ENCODE measurements around the gene COPS8. TPM values are rescaled to one million over a fixed set of nuclear protein-coding genes. Genes with fewer than 3 reads are reported as not detected.

The COPS8 gene
- total and polyA plus RNA-seq, 2 experiments from 2014 or later: 120 to 130 TPM

DNA sequence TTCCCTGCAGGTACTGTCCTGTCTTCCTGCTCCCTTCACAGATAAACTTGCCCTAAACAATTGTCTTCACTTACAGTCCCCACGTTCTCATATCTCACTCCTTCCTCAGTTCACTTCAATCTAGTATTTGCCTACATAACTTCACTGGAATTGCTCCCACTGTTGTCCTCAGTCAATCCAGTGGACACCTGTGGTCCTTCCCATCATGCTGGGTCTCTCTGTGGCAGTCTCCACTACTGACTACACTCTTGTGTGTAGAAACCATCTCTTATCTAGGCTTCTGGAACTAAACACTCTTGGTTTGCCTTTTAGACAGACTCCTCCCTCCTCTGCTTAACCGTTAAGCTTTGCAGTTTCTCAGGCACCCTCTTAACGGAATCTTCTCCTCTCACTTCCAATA is 58.8 kb downstream of the COPS8 start (continued):
- TF ChIP-seq, protein P1, sequence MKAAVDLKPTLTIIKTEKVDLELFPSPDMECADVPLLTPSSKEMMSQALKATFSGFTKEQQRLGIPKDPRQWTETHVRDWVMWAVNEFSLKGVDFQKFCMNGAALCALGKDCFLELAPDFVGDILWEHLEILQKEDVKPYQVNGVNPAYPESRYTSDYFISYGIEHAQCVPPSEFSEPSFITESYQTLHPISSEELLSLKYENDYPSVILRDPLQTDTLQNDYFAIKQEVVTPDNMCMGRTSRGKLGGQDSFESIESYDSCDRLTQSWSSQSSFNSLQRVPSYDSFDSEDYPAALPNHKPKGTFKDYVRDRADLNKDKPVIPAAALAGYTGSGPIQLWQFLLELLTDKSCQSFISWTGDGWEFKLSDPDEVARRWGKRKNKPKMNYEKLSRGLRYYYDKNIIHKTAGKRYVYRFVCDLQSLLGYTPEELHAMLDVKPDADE (IDR thresholded peaks at IDR 0.05): no peak
- no peak for TF ChIP-seq JUNB (IDR thresholded peaks at IDR 0.05; ENCODE audit: unreplicated experiment)
- TF ChIP-seq, protein P2, sequence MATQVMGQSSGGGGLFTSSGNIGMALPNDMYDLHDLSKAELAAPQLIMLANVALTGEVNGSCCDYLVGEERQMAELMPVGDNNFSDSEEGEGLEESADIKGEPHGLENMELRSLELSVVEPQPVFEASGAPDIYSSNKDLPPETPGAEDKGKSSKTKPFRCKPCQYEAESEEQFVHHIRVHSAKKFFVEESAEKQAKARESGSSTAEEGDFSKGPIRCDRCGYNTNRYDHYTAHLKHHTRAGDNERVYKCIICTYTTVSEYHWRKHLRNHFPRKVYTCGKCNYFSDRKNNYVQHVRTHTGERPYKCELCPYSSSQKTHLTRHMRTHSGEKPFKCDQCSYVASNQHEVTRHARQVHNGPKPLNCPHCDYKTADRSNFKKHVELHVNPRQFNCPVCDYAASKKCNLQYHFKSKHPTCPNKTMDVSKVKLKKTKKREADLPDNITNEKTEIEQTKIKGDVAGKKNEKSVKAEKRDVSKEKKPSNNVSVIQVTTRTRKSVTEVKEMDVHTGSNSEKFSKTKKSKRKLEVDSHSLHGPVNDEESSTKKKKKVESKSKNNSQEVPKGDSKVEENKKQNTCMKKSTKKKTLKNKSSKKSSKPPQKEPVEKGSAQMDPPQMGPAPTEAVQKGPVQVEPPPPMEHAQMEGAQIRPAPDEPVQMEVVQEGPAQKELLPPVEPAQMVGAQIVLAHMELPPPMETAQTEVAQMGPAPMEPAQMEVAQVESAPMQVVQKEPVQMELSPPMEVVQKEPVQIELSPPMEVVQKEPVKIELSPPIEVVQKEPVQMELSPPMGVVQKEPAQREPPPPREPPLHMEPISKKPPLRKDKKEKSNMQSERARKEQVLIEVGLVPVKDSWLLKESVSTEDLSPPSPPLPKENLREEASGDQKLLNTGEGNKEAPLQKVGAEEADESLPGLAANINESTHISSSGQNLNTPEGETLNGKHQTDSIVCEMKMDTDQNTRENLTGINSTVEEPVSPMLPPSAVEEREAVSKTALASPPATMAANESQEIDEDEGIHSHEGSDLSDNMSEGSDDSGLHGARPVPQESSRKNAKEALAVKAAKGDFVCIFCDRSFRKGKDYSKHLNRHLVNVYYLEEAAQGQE (IDR thresholded peaks at IDR 0.05; ENCODE audit: unreplicated experiment): no peak
- TF ChIP-seq, protein P3, sequence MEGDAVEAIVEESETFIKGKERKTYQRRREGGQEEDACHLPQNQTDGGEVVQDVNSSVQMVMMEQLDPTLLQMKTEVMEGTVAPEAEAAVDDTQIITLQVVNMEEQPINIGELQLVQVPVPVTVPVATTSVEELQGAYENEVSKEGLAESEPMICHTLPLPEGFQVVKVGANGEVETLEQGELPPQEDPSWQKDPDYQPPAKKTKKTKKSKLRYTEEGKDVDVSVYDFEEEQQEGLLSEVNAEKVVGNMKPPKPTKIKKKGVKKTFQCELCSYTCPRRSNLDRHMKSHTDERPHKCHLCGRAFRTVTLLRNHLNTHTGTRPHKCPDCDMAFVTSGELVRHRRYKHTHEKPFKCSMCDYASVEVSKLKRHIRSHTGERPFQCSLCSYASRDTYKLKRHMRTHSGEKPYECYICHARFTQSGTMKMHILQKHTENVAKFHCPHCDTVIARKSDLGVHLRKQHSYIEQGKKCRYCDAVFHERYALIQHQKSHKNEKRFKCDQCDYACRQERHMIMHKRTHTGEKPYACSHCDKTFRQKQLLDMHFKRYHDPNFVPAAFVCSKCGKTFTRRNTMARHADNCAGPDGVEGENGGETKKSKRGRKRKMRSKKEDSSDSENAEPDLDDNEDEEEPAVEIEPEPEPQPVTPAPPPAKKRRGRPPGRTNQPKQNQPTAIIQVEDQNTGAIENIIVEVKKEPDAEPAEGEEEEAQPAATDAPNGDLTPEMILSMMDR (conservative IDR thresholded peaks at IDR 0.05; ENCODE audit: low read depth in 2 of 2): no peak

DNA sequence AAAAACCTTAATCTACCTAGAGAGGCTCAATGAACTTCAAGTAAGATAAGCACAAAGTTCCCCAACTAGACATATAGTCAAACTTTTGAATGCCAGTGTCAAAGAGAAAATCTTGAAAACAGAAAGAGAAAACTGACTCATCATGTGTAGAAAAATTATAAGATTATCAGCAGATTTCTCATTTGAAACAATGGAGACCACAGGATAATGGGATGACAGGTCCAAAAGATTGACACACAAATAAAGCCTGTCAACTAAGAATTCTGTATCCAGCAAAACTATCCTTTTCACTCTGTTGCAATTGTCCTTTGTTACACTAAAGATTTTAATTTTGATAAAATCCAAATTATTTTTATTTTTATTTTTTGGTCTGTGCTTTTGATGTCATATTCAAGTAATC is 61.6 kb downstream of the COPS8 start:
- H3K4me2 ChIP-seq: no peak overlapping the region
- H3K27ac ChIP-seq (ENCODE audit: low read depth): no peak overlapping the region
- no peak overlapping the region for H3K4me3 ChIP-seq
- H2AFZ ChIP-seq: no peak overlapping the region
- no peaks in the 10 kb centered on the region for H3K79me2 ChIP-seq (replicated peaks; ENCODE audit: insufficient read depth)
- no peaks in the 10 kb centered on the region; the same call in 2 of the 3 replicates for H3K4me1 Mint-ChIP-seq
- H3K36me3 ChIP-seq (ENCODE audit: insufficient read depth): 0 out of 2 replicates have a peak, but pooled peaks cover 3% of the 10 kb centered on the region
- no peaks in the 10 kb centered on the region; the same call in 1 of the 2 replicates for H3K9me2 ChIP-seq (ENCODE audit: insufficient read depth)
- H3K4me1 ChIP-seq (ENCODE audit: insufficient read depth): no peaks in the 10 kb centered on the region
- H3K36me3 Mint-ChIP-seq (ENCODE audit: low read depth): peaks cover 16% of the 10 kb centered on the region
- H3K27me3 ChIP-seq (ENCODE audit: insufficient read depth): no peaks in the 10 kb centered on the region
- no peaks in the 10 kb centered on the region for H4K20me1 ChIP-seq (replicated peaks; ENCODE audit: insufficient read depth)
- peaks cover 9% of the 10 kb centered on the region for H3K27me3 Mint-ChIP-seq (ENCODE audit: insufficient read depth, low read depth, poor library complexity)
- DNase-seq (ENCODE audit: low spot score) (no peak), ATAC-seq (no peak)
- H3K4me3 Mint-ChIP-seq: no peak overlapping the region
- H3F3A ChIP-seq (replicated peaks; ENCODE audit: low read depth): no peaks in the 10 kb centered on the region
- H3K9me3 Mint-ChIP-seq: peaks cover 25% of the 10 kb centered on the region
- H3K27ac Mint-ChIP-seq: no peak overlapping the region
- no peak for TF ChIP-seq NANOG (IDR thresholded peaks at IDR 0.05; ENCODE audit: borderline replicate concordance)
- no peak for TF ChIP-seq ZNF331 (CRISPR knock-in tag; IDR thresholded peaks at IDR 0.05; ENCODE audit: low read depth)
- no peak for TF ChIP-seq POLR2AphosphoS5 (IDR thresholded peaks at IDR 0.05; ENCODE audit: low read depth)
- TF ChIP-seq, protein P3 (conservative IDR thresholded peaks at IDR 0.05; ENCODE audit: low read depth in 2 of 2): no peak
- no peak for TF ChIP-seq CREB1 (CRISPR knock-in tag; IDR thresholded peaks at IDR 0.05; ENCODE audit: low read depth)
- no peak for TF ChIP-seq EZH2phosphoT487 (IDR thresholded peaks at IDR 0.05; ENCODE audit: unreplicated experiment)
- TF ChIP-seq, protein P1 (IDR thresholded peaks at IDR 0.05): no peak
- TF ChIP-seq JUNB (IDR thresholded peaks at IDR 0.05; ENCODE audit: unreplicated experiment): no peak

Data from GM23338 (cell line).